DMS53 treated with DMSO at 0.1 percent for 48 hours (cell line): ENCODE measurements around the gene TRPV6.

Experiments used
- DNase-seq: peaks from one replicate; lab custom pipeline; 2025; ENCODE audit not compliant: unreplicated experiment; lab: John Stamatoyannopoulos, UW

Gene TRPV6

GRCh38 chr7:142908921-142909890 lies 23.7 kb upstream of the TRPV6 start:
- DNase-seq = no peak

GRCh38 chr7:142908290-142908689 lies 22.7 kb upstream of the TRPV6 start:
- no peak for DNase-seq

- no peak for DNase-seq
These were observed 21.1 kb upstream of the TRPV6 start for GRCh38 chr7:142906643-142907042.

- no peak for DNase-seq
These were observed 20.2 kb upstream of the TRPV6 start for GRCh38 chr7:142905759-142906158.

GRCh38 chr7:142904128-142904527 lies 18.6 kb upstream of the TRPV6 start:
- DNase-seq = no peak

- no peak for DNase-seq
These were observed 16.1 kb upstream of the TRPV6 start for GRCh38 chr7:142901426-142902259.

GRCh38 chr7:142899661-142900060 lies 14.1 kb upstream of the TRPV6 start:
- no peak for DNase-seq

- no peak for DNase-seq
These were observed 13.0 kb upstream of the TRPV6 start for GRCh38 chr7:142898377-142899170.

- no peak for DNase-seq
These were observed 12.1 kb upstream of the TRPV6 start for GRCh38 chr7:142897691-142898090.

GRCh38 chr7:142896741-142897379 lies 11.3 kb upstream of the TRPV6 start:
- DNase-seq = no peak

GRCh38 chr7:142896151-142896550 lies 10.6 kb upstream of the TRPV6 start:
- no peak for DNase-seq

- DNase-seq = no peak
These were observed 9.5 kb upstream of the TRPV6 start for GRCh38 chr7:142894985-142895593.

GRCh38 chr7:142894112-142894984 lies 8.8 kb upstream of the TRPV6 start:
- no peak for DNase-seq

GRCh38 chr7:142892951-142893350 lies 7.4 kb upstream of the TRPV6 start:
- DNase-seq = no peak

- DNase-seq = no peak
These were observed 6.0 kb upstream of the TRPV6 start for GRCh38 chr7:142891490-142892082.

GRCh38 chr7:142890874-142891485 lies 5.4 kb upstream of the TRPV6 start:
- DNase-seq = no peak

- no peak for DNase-seq
These were observed 4.3 kb upstream of the TRPV6 start for GRCh38 chr7:142889816-142890215.

GRCh38 chr7:142887282-142888015 lies 1.9 kb upstream of the TRPV6 start:
- no peak for DNase-seq
